Neural cell (in vitro differentiated cells): ENCODE results near the gene STK38. TPM values are rescaled to one million over a fixed set of nuclear protein-coding genes. Genes with fewer than 3 reads are reported as not detected.

Experiments
- H2AFZ ChIP-seq: fragments of 200-600, 300-800 bp; sonication (generic), shearing (Covaris generic); 2 replicates; pipeline ENCODE4 v1.6.0; 2014; ENCODE audit warnings: low read depth, mild to moderate bottlenecking, antibody characterized with exemption, low read length, moderate library complexity
- H3F3A ChIP-seq: fragments of 200-600 bp; shearing (Covaris generic); 2 replicates; pipeline ENCODE4 v1.6.1; 2016; ENCODE audit warnings: mild to moderate bottlenecking, moderate library complexity, mixed read lengths, antibody characterized with exemption, low read length; ENCODE audit not compliant: insufficient read depth, poor library complexity, severe bottlenecking
- H3K27ac ChIP-seq: fragments of 200-600, 300-800 bp; sonication (generic), shearing (Covaris generic); 2 replicates; pipeline ENCODE4 v1.5.1; 2014; ENCODE audit warnings: mild to moderate bottlenecking, low read length, moderate library complexity
- H3K27me3 ChIP-seq: fragments of 300-800, 200-600 bp; sonication (generic), shearing (Covaris generic); 2 replicates; pipeline ENCODE4 v1.6.0; 2014; ENCODE audit warnings: mild to moderate bottlenecking, low read depth, low read length, moderate library complexity; ENCODE audit not compliant: insufficient read depth
- H3K36me3 ChIP-seq: fragments of 300-800, 200-600 bp; sonication (generic), shearing (Covaris generic); 2 replicates; pipeline ENCODE4 v1.5.1; 2014; ENCODE audit warnings: mild to moderate bottlenecking, antibody characterized with exemption, low read length, moderate library complexity; ENCODE audit not compliant: insufficient read depth
- H3K4me2 ChIP-seq: fragments of 300-800, 200-600 bp; sonication (generic), shearing (Covaris generic); 2 replicates; pipeline ENCODE4 v1.6.0; 2014; ENCODE audit warnings: mild to moderate bottlenecking, low read length
- H3K4me3 ChIP-seq: fragments of 300-800, 200-600 bp; sonication (generic), shearing (Covaris generic); 2 replicates; pipeline ENCODE4 v1.5.1; 2014; ENCODE audit warnings: mild to moderate bottlenecking, low read length, moderate library complexity
- H3K79me2 ChIP-seq: fragments of 200-600 bp; shearing (Covaris generic); replicated peaks from 2 replicates; pipeline ENCODE4 v1.6.0; 2014; ENCODE audit warnings: mild to moderate bottlenecking, low read length, moderate library complexity; ENCODE audit not compliant: insufficient read depth
- H3K9ac ChIP-seq: fragments of 300-800, 200-600 bp; sonication (generic), shearing (Covaris generic); 2 replicates; pipeline ENCODE4 v1.6.1; 2016; ENCODE audit warnings: mild to moderate bottlenecking, low read length, mixed read lengths
- H3K9me2 ChIP-seq: fragments of 200-600 bp; shearing (Covaris generic); 2 replicates; pipeline ENCODE4 v1.6.1; 2016; ENCODE audit warnings: mild to moderate bottlenecking, low read length, mixed read lengths; ENCODE audit not compliant: insufficient read depth
- H3K9me3 ChIP-seq: fragments of 200-600, 300-800 bp; sonication (generic), shearing (Covaris generic); 2 replicates; pipeline ENCODE4 v1.6.1; 2016; ENCODE audit warnings: mild to moderate bottlenecking, mixed run types, low read length, moderate library complexity, mixed read lengths
- H4K20me1 ChIP-seq: fragments of 200-600 bp; shearing (Covaris generic); 2 replicates; pipeline ENCODE4 v1.6.1; 2016; ENCODE audit warnings: mild to moderate bottlenecking, mixed run types; ENCODE audit not compliant: insufficient read depth
- EP300 ChIP-seq: fragments of 450-650 bp; conservative IDR thresholded peaks from 2 replicates; pipeline ENCODE4 v1.6.1; 2014; ENCODE audit warnings: antibody characterized with exemption, mild to moderate bottlenecking, moderate library complexity; ENCODE audit not compliant: poor library complexity, severe bottlenecking
- EZH2 ChIP-seq: fragments of 200-600, 300-800 bp; shearing (Covaris generic), sonication (generic); IDR thresholded peaks from 2 replicates; pipeline ENCODE4 v1.6.1; 2014; ENCODE audit warnings: antibody characterized with exemption, low read length, borderline replicate concordance, mild to moderate bottlenecking; ENCODE audit not compliant: insufficient read depth, poor library complexity, severe bottlenecking
- MXI1 ChIP-seq: fragments of 450-650 bp; conservative IDR thresholded peaks from 2 replicates; pipeline ENCODE4 v1.6.1; 2014; ENCODE audit warnings: antibody characterized with exemption, mild to moderate bottlenecking; ENCODE audit not compliant: poor library complexity, severe bottlenecking
- POLR2AphosphoS5 ChIP-seq: IDR thresholded peaks from 2 replicates; pipeline ENCODE4 v1.6.1; 2012
- RAD21 ChIP-seq: fragments of 450-650 bp; conservative IDR thresholded peaks from 2 replicates; pipeline ENCODE4 v1.6.1; 2014; ENCODE audit warnings: antibody characterized with exemption, mild to moderate bottlenecking, moderate library complexity
- SMC3 ChIP-seq: fragments of 450-650 bp; conservative IDR thresholded peaks from 2 replicates; pipeline ENCODE4 v1.6.1; 2014; ENCODE audit warnings: antibody characterized with exemption, mild to moderate bottlenecking, moderate library complexity; ENCODE audit not compliant: poor library complexity
- TAF1 ChIP-seq: IDR thresholded peaks from 2 replicates; pipeline ENCODE4 v1.6.1; 2012; ENCODE audit warnings: low read depth
- polyA plus RNA-seq: library from polyadenylated mRNA; depleted of rRNA; stranded (reverse); fragments of >200 nt; gene quantifications from 2 replicates; pipeline ENCODE4 v1.2.3, GENCODE V29; 2014
- small RNA-seq, 3 experiments: library from RNA; depleted of rRNA; stranded (forward); fragments of <200 nt; gene quantifications; one replicate each; pipeline ENCODE3, GENCODE V24; 2012
- TF ChIP-seq, protein P1 (sequence below): fragments of 450-650 bp; IDR thresholded peaks from 2 replicates; pipeline ENCODE4 v1.5.1; 2014; ENCODE audit warnings: antibody characterized with exemption, mild to moderate bottlenecking, moderate library complexity; ENCODE audit not compliant: poor library complexity, severe bottlenecking
- TF ChIP-seq, protein P2 (sequence below): IDR thresholded peaks from 2 replicates; pipeline ENCODE4 v1.6.1; 2012; ENCODE audit warnings: borderline replicate concordance

STK38 gene
- polyA plus RNA-seq, 1 donor from 2014 or later: 58.7 TPM

DNA sequence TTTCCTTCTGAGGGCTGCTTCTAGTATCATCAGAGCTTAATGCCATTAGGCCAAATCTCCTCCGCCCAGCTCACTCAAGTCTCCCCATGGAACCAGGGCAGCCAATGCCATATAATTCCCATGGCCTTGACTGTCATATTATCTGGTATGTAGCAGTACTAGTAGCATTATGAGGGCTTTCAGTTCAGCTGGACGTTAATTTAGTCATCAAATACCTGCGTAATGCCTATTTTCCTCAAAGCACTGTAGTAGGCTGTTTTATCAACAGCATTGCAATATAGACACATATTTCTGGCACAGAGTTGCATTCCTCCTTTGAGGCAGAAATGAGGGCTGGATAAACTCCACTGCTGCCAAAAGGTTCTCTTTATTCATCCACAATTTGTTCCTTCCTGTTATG is 102.8 kb downstream of the STK38 start:
- Histone ChIP-seq H3K4me3 (peak overlapping the region; percentile 95), H3K36me3 (no peaks in the 10 kb centered on the region), H3K4me2 (peak overlapping the region; percentile 58), H4K20me1 (no peaks in the 10 kb centered on the region), H3K27ac (no peak overlapping the region), H3F3A (no peaks in the 10 kb centered on the region), H3K9me2 (no peaks in the 10 kb centered on the region), H3K79me2 (peaks cover 32% of the 10 kb centered on the region), H3K9me3 (no peaks in the 10 kb centered on the region), H3K9ac (no peak overlapping the region), H2AFZ (no peak overlapping the region), H3K27me3 (no peaks in the 10 kb centered on the region)
- no peak for TF ChIP-seq SMC3
- no peak for TF ChIP-seq EZH2
- TF ChIP-seq RAD21: no peak
- TF ChIP-seq TAF1: no peak
- TF ChIP-seq, protein P1, sequence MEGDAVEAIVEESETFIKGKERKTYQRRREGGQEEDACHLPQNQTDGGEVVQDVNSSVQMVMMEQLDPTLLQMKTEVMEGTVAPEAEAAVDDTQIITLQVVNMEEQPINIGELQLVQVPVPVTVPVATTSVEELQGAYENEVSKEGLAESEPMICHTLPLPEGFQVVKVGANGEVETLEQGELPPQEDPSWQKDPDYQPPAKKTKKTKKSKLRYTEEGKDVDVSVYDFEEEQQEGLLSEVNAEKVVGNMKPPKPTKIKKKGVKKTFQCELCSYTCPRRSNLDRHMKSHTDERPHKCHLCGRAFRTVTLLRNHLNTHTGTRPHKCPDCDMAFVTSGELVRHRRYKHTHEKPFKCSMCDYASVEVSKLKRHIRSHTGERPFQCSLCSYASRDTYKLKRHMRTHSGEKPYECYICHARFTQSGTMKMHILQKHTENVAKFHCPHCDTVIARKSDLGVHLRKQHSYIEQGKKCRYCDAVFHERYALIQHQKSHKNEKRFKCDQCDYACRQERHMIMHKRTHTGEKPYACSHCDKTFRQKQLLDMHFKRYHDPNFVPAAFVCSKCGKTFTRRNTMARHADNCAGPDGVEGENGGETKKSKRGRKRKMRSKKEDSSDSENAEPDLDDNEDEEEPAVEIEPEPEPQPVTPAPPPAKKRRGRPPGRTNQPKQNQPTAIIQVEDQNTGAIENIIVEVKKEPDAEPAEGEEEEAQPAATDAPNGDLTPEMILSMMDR: no peak
- TF ChIP-seq, protein P2, sequence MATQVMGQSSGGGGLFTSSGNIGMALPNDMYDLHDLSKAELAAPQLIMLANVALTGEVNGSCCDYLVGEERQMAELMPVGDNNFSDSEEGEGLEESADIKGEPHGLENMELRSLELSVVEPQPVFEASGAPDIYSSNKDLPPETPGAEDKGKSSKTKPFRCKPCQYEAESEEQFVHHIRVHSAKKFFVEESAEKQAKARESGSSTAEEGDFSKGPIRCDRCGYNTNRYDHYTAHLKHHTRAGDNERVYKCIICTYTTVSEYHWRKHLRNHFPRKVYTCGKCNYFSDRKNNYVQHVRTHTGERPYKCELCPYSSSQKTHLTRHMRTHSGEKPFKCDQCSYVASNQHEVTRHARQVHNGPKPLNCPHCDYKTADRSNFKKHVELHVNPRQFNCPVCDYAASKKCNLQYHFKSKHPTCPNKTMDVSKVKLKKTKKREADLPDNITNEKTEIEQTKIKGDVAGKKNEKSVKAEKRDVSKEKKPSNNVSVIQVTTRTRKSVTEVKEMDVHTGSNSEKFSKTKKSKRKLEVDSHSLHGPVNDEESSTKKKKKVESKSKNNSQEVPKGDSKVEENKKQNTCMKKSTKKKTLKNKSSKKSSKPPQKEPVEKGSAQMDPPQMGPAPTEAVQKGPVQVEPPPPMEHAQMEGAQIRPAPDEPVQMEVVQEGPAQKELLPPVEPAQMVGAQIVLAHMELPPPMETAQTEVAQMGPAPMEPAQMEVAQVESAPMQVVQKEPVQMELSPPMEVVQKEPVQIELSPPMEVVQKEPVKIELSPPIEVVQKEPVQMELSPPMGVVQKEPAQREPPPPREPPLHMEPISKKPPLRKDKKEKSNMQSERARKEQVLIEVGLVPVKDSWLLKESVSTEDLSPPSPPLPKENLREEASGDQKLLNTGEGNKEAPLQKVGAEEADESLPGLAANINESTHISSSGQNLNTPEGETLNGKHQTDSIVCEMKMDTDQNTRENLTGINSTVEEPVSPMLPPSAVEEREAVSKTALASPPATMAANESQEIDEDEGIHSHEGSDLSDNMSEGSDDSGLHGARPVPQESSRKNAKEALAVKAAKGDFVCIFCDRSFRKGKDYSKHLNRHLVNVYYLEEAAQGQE: no peak
- no peak for TF ChIP-seq EP300
- TF ChIP-seq POLR2AphosphoS5: no peak
- no peak for TF ChIP-seq MXI1

Small RNA genes within 50 kb of the gene (small RNA-seq; reads per million reads assigned to genes)
- gene RN7SL502P: 0 reads per million in 3 experiments

Other genes with a start within 250 kb of the STK38 start
- not detected in 2 replicates for gene BNIP5, start 210.6 kb downstream of the STK38 start, polyA plus RNA-seq
- gene ETV7, start 159.8 kb downstream of the STK38 start, polyA plus RNA-seq: 0.32 TPM in 1 of 2 replicates, not detected in the other
- gene PXT1, start 104.6 kb downstream of the STK38 start, polyA plus RNA-seq: 0.24 TPM in 1 of 2 replicates, not detected in the other
- 32.4 and 37.6 TPM in 2 replicates for gene KCTD20, start 104.5 kb downstream of the STK38 start, polyA plus RNA-seq
- gene SRSF3, start 46.9 kb upstream of the STK38 start, polyA plus RNA-seq: 393 and 508 TPM in 2 replicates
- 23.0 and 28.9 TPM in 2 replicates for gene CDKN1A, start 131.2 kb upstream of the STK38 start, polyA plus RNA-seq
- gene RAB44, start 150.3 kb upstream of the STK38 start, polyA plus RNA-seq: not detected in 2 replicates